Inflammatory macrophage treated with lipopolysaccharide for 4 hours (primary cell): ENCODE data around the gene HOXC5.

Experiments
- DNase-seq: peaks from one replicate; pipeline ENCODE4 v3.0.0-alpha.2; 2020

The HOXC5 gene

GRCh38 chr12:54032627-54033100 lies at the start of gene HOXC5:
Gene HOXC5 (plus strand): TSS chr12:54033050. CDS start chr12:54033123, 73 bp downstream.
- peak; percentile 53 for DNase-seq

- DNase-seq: no peak
Measured at GRCh38 chr12:53983568-53983949, 49.3 kb upstream of the HOXC5 start.

GRCh38 chr12:53983950-53984572 lies 48.8 kb upstream of the HOXC5 start:
- DNase-seq: no peak

- peak; percentile 56 for DNase-seq
Measured at GRCh38 chr12:53984901-53985691, 47.8 kb upstream of the HOXC5 start, which contains the start of gene HOXC10. Gene HOXC10 (plus strand): TSS chr12:53985146. CDS start chr12:53985260, 114 bp downstream.

GRCh38 chr12:53985692-53985993 lies 47.2 kb upstream of the HOXC5 start:
- no peak for DNase-seq

GRCh38 chr12:53985994-53986685 lies 46.7 kb upstream of the HOXC5 start:
- DNase-seq: no peak

GRCh38 chr12:53986686-53987483 lies 46.0 kb upstream of the HOXC5 start:
- DNase-seq: no peak

GRCh38 chr12:53987787-53988230 lies 45.0 kb upstream of the HOXC5 start:
- DNase-seq: no peak

GRCh38 chr12:53988541-53989226 lies 44.2 kb upstream of the HOXC5 start:
- no peak for DNase-seq

- peak; percentile 47 for DNase-seq
Measured at GRCh38 chr12:53989227-53990113, 43.4 kb upstream of the HOXC5 start.

GRCh38 chr12:53990311-53991076 lies 42.4 kb upstream of the HOXC5 start:
- no peak for DNase-seq

GRCh38 chr12:53991077-53991460 lies 41.8 kb upstream of the HOXC5 start:
- no peak for DNase-seq

GRCh38 chr12:53992377-53992889 lies 40.4 kb upstream of the HOXC5 start:
- no peak for DNase-seq

GRCh38 chr12:53993162-53994008 lies 39.5 kb upstream of the HOXC5 start:
- no peak for DNase-seq

- DNase-seq: no peak
Measured at GRCh38 chr12:53994009-53994263, 38.9 kb upstream of the HOXC5 start.

GRCh38 chr12:53994264-53995001 lies 38.4 kb upstream of the HOXC5 start:
- DNase-seq: no peak

GRCh38 chr12:53995002-53995377 lies 37.9 kb upstream of the HOXC5 start:
- no peak for DNase-seq

GRCh38 chr12:53995378-53996239 lies 37.2 kb upstream of the HOXC5 start:
- peak; percentile 29 for DNase-seq
